ENCODE measurements around the gene EPHB3. TPM values are rescaled to one million over a fixed set of nuclear protein-coding genes. Genes with fewer than 3 reads are reported as not detected.
A peak's percentile ranks its signal among the peaks of the same experiment; 100 is the strongest.

Gene EPHB3
- total and polyA plus RNA-seq, 9 donors, result 2.1 to 31.0 (median 10.6) TPM

DNA sequence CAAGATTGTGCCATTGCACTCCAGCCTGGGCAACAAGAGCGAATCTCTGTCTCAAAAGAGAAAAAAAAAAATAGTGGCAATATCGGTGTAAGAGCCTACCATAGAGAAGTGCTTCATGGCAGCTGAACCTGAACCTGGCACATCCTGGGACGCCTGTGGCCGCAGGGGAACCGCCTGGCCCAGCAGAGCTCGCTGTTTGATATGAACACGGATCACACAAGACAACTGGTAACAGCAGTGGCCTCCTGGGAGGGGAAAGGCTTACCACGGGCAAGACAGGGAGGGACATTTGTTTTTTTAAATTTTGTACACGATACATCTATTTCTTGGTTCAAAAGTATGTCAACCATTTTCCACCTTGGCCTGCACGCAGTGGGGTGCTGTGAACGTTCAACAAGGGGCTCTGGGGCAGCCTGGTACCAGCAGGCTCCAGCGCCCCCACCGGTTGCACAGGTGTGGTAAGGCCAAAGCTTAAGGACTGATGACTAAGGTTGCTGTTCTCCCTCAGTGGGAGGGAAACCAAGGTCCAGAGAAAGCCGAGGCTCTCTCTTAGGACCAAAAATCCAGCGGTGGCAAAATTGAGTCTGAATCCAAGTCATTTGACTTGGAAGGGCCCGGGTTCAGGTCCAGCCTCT lies 21.7 kb upstream of the EPHB3 start:
- Histone ChIP-seq H3K9me3 (no peaks in the 10 kb centered on the region), H3K4me1 (ENCODE audit: insufficient read depth) (peaks cover 1% of the 10 kb centered on the region), H3K27me3 (no peaks in the 10 kb centered on the region), H3K27ac (no peak overlapping the region), H3K4me3 (no peak overlapping the region), H3K36me3 (no peaks in the 10 kb centered on the region)
- 79 to 82% (median 82%) methylated on average over 16 of the region's 16 CpGs for WGBS, 3 donors
- no peak for TF ChIP-seq POLR2A (IDR thresholded peaks at IDR 0.05)
- TF ChIP-seq, protein P1, sequence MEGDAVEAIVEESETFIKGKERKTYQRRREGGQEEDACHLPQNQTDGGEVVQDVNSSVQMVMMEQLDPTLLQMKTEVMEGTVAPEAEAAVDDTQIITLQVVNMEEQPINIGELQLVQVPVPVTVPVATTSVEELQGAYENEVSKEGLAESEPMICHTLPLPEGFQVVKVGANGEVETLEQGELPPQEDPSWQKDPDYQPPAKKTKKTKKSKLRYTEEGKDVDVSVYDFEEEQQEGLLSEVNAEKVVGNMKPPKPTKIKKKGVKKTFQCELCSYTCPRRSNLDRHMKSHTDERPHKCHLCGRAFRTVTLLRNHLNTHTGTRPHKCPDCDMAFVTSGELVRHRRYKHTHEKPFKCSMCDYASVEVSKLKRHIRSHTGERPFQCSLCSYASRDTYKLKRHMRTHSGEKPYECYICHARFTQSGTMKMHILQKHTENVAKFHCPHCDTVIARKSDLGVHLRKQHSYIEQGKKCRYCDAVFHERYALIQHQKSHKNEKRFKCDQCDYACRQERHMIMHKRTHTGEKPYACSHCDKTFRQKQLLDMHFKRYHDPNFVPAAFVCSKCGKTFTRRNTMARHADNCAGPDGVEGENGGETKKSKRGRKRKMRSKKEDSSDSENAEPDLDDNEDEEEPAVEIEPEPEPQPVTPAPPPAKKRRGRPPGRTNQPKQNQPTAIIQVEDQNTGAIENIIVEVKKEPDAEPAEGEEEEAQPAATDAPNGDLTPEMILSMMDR (IDR thresholded peaks at IDR 0.05), result no peak
- TF ChIP-seq EP300 (IDR thresholded peaks at IDR 0.05), result no peak
- no peak for DNase-seq
- intact Hi-C loops (cut with DNase I), result loop anchor here (5.0 to 10.0 kb wide), 3 partner anchors 125 to 168 kb away; partner anchors contain the start of gene THPO (in 1 of the 4)

GRCh38 chr3:184540777-184541681 lies 20.6 kb upstream of the EPHB3 start:
- H3K27ac ChIP-seq, result no peak overlapping the region
- WGBS, 3 donors, result 46 to 54% (median 53%) methylated on average over 14 of the region's 14 CpGs
- no peaks in the 10 kb centered on the region for H3K9me3 ChIP-seq
- intact Hi-C loops (cut with DNase I), result loop anchor here (5.0 to 10.0 kb wide), 3 partner anchors 126 to 169 kb away; partner anchors contain the start of gene THPO (in 1 of the 4)
- no peaks in the 10 kb centered on the region for H3K27me3 ChIP-seq
- no peak overlapping the region for H3K4me3 ChIP-seq
- peaks cover 1% of the 10 kb centered on the region for H3K4me1 ChIP-seq (ENCODE audit: insufficient read depth)
- TF ChIP-seq, protein P1 (IDR thresholded peaks at IDR 0.05), result peak in 1 of 3 donors; percentile 46
- TF ChIP-seq EP300 (IDR thresholded peaks at IDR 0.05), result no peak
- peak; percentile 42 to 66 (median 57) for DNase-seq
- H3K36me3 ChIP-seq, result no peaks in the 10 kb centered on the region

GRCh38 chr3:184541886-184542562 lies 19.6 kb upstream of the EPHB3 start:
- TF ChIP-seq, protein P1 (IDR thresholded peaks at IDR 0.05), result no peak
- no peak for TF ChIP-seq EP300 (IDR thresholded peaks at IDR 0.05)
- TF ChIP-seq POLR2A (IDR thresholded peaks at IDR 0.05), result no peak
- Histone ChIP-seq H3K4me3 (no peak overlapping the region), H3K9me3 (no peaks in the 10 kb centered on the region), H3K27ac (no peak overlapping the region), H3K36me3 (no peaks in the 10 kb centered on the region), H3K4me1 (ENCODE audit: insufficient read depth) (peaks cover 1% of the 10 kb centered on the region), H3K27me3 (no peaks in the 10 kb centered on the region)
- WGBS, 3 donors, result 78 to 83% (median 80%) methylated on average over 16 of the region's 16 CpGs
- DNase-seq, result no peak
- intact Hi-C loops (cut with DNase I), result loop anchor here (5.0 to 10.0 kb wide), 3 partner anchors 127 to 170 kb away; partner anchors contain the start of gene THPO (in 1 of the 4)

DNA sequence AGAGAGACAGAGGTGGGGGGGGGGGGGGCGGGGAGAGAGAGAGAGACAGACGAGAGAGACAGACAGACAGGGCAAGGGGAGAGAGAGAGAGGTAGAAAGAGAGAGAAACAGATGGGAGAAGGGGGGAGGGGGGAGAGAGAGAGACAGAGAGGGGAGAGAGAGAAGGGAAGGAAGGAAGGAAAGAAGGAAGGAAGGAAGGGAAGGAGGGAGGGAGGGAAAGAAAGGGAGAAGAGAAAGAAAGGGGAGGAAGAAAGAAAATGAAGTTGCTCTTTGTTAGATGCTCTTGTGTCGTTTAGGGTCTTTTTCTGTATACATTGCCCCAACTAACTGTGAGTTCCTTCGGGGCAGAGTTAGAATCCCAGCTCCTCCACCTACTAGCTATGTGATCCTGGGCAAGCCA lies 19.0 kb upstream of the EPHB3 start:
- Histone ChIP-seq H3K27ac (no peak overlapping the region), H3K9me3 (no peaks in the 10 kb centered on the region), H3K4me3 (no peak overlapping the region), H3K4me1 (ENCODE audit: insufficient read depth) (peaks cover 1% of the 10 kb centered on the region), H3K27me3 (no peaks in the 10 kb centered on the region), H3K36me3 (no peaks in the 10 kb centered on the region)
- TF ChIP-seq EP300 (IDR thresholded peaks at IDR 0.05) (no peak), POLR2A (IDR thresholded peaks at IDR 0.05) (no peak)
- TF ChIP-seq, protein P1 (IDR thresholded peaks at IDR 0.05), result no peak
- DNase-seq, result no peak
- WGBS, 3 donors, result 52 to 60% (median 58%) methylated on average over 4 of the region's 4 CpGs
- intact Hi-C loops (cut with DNase I), result loop anchor here (5.0 to 10.0 kb wide), 3 partner anchors 128 to 170 kb away; partner anchors contain the start of gene THPO (in 1 of the 4)
